IMR-90 (cell line): ENCODE data around the gene TP53BP1. TPM values are rescaled to one million over a fixed set of nuclear protein-coding genes. Genes with fewer than 3 reads are reported as not detected.

Source experiments
- ATAC-seq: fragments of 200-7000 bp; cut with Tn5 transposase; 2 replicates; pipeline ENCODE4 v1.9.1; 2020; ENCODE audit warnings: low read depth, mild to moderate bottlenecking, moderate library complexity
- BruUV-seq: library from RNA; stranded (reverse); fragments of 400-500 nt; replicated peaks from 2 replicates; lab custom pipeline; 2021; lab: Mats Ljungman, UMichigan
- CTCF ChIA-PET: fragments of 300-600 bp; formaldehyde crosslinking; extraction: SDS; loops from one replicate; lab custom pipeline; 2021; ENCODE audit warnings: antibody characterized with exemption; lab: Yijun Ruan, JAX
- POLR2A ChIA-PET: fragments of 300-600 bp; sonication (Branson Sonifier 250); formaldehyde crosslinking; loops from one replicate; lab custom pipeline; 2022; ENCODE audit warnings: antibody characterized with exemption; ENCODE audit not compliant: unreplicated experiment; lab: Charles Lee
- DNase-seq: peaks from one replicate; pipeline ENCODE4 v3.0.0; 2013
- H2AFZ ChIP-seq: replicated peaks from 2 replicates; pipeline ENCODE3; 2013; ENCODE audit warnings: low read length, mild to moderate bottlenecking; ENCODE audit not compliant: poor library complexity
- H2AK5ac ChIP-seq: 2 replicates; pipeline ENCODE4 v1.6.1; 2013; ENCODE audit warnings: low read depth, low read length, inconsistent platforms
- H2AK9ac ChIP-seq: replicated peaks from 2 replicates; pipeline ENCODE3; 2013; ENCODE audit warnings: mild to moderate bottlenecking, low read depth, low read length, moderate library complexity; ENCODE audit not compliant: poor library complexity
- H2BK120ac ChIP-seq: 2 replicates; pipeline ENCODE4 v1.6.1; 2013; ENCODE audit warnings: low read depth, low read length, inconsistent platforms
- H2BK15ac ChIP-seq: 3 replicates; pipeline ENCODE4 v1.6.1; 2013; ENCODE audit warnings: low read depth, low read length, inconsistent platforms
- H2BK20ac ChIP-seq: 2 replicates; pipeline ENCODE4 v1.6.1; 2013; ENCODE audit warnings: low read depth, mild to moderate bottlenecking, inconsistent platforms, low read length, moderate library complexity
- H2BK5ac ChIP-seq: 2 replicates; pipeline ENCODE4 v1.6.1; 2013; ENCODE audit warnings: mild to moderate bottlenecking, low read depth, low read length, inconsistent platforms; ENCODE audit not compliant: poor library complexity, severe bottlenecking
- H3K14ac ChIP-seq: replicated peaks from 2 replicates; pipeline ENCODE4 v1.6.1; 2013; ENCODE audit warnings: low read depth, low read length, inconsistent platforms
- H3K18ac ChIP-seq: 2 replicates; pipeline ENCODE4 v1.6.1; 2013; ENCODE audit warnings: low read depth, low read length, control low read depth
- H3K23ac ChIP-seq: 2 replicates; pipeline ENCODE4 v1.6.1; 2013; ENCODE audit warnings: low read depth, low read length, inconsistent platforms
- H3K27ac ChIP-seq: 2 replicates; pipeline ENCODE4 v1.5.1; 2013; ENCODE audit warnings: mild to moderate bottlenecking, control low read depth, low read length; ENCODE audit not compliant: insufficient read depth
- H3K27me3 ChIP-seq: 2 replicates; pipeline ENCODE4 v1.6.1; 2013; ENCODE audit warnings: low read length; ENCODE audit not compliant: control insufficient read depth, insufficient read depth
- H3K36me3 ChIP-seq: 2 replicates; pipeline ENCODE4 v1.6.1; 2013; ENCODE audit warnings: low read length, mixed read lengths; ENCODE audit not compliant: control insufficient read depth, insufficient read depth
- H3K4ac ChIP-seq: 2 replicates; pipeline ENCODE4 v1.6.1; 2013; ENCODE audit warnings: low read depth, low read length, inconsistent platforms
- H3K4me1 ChIP-seq: 2 replicates; pipeline ENCODE4 v1.6.1; 2013; ENCODE audit warnings: low read length, mixed read lengths; ENCODE audit not compliant: control insufficient read depth, insufficient read depth
- H3K4me2 ChIP-seq: 2 replicates; pipeline ENCODE4 v1.6.1; 2013; ENCODE audit warnings: low read depth, mild to moderate bottlenecking, control low read depth, low read length, moderate library complexity
- H3K4me3 ChIP-seq: 2 replicates; pipeline ENCODE4 v1.5.1; 2013; ENCODE audit warnings: low read depth, mild to moderate bottlenecking, control low read depth, low read length, moderate library complexity; ENCODE audit not compliant: insufficient read depth
- H3K56ac ChIP-seq: 2 replicates; pipeline ENCODE4 v1.6.1; 2013; ENCODE audit warnings: low read length, inconsistent platforms; ENCODE audit not compliant: insufficient read depth; ENCODE audit errors: extremely low read depth
- H3K79me1 ChIP-seq, 2 experiments: 2 replicates each; pipeline ENCODE4 v1.6.1; 2013; ENCODE audit warnings: low read length in 2 of 2, inconsistent platforms in 1 of 2, low read depth in 1 of 2
- H3K9ac ChIP-seq: 2 replicates; pipeline ENCODE4 v1.6.1; 2013; ENCODE audit warnings: low read depth, low read length, control low read depth
- H3K9me1 ChIP-seq: 2 replicates; pipeline ENCODE4 v1.6.1; 2013; ENCODE audit warnings: low read length, inconsistent platforms; ENCODE audit not compliant: insufficient read depth
- H3K9me3 ChIP-seq: 2 replicates; pipeline ENCODE4 v1.6.1; 2013; ENCODE audit warnings: low read length; ENCODE audit not compliant: control insufficient read depth, insufficient read depth
- H4K20me1 ChIP-seq: 2 replicates; pipeline ENCODE4 v1.6.1; 2013; ENCODE audit warnings: low read length, inconsistent platforms; ENCODE audit not compliant: insufficient read depth
- H4K5ac ChIP-seq: 2 replicates; pipeline ENCODE4 v1.6.1; 2013; ENCODE audit warnings: mild to moderate bottlenecking, low read depth, low read length, control low read depth
- H4K8ac ChIP-seq, 2 experiments: 2 replicates each; pipeline ENCODE4 v1.6.1; 2013; ENCODE audit warnings: low read depth in 2 of 2, low read length in 2 of 2, control low read depth in 1 of 2, inconsistent platforms in 1 of 2
- H4K91ac ChIP-seq: 2 replicates; pipeline ENCODE4 v1.6.1; 2013; ENCODE audit warnings: low read depth, low read length, inconsistent platforms; ENCODE audit not compliant: insufficient read depth
- CEBPB ChIP-seq: IDR thresholded peaks from 2 replicates; pipeline ENCODE4 v1.6.1; 2012; ENCODE audit warnings: low read depth, low read length, improper control_type of control experiment
- FOS ChIP-seq: fragments of 150-350 bp; IDR thresholded peaks from 2 replicates; pipeline ENCODE4 v1.6.1; 2016; ENCODE audit warnings: low read depth, low read length
- MAFK ChIP-seq: IDR thresholded peaks from 2 replicates; pipeline ENCODE4 v1.6.1; 2012; ENCODE audit warnings: low read depth, low read length, improper control_type of control experiment
- MXI1 ChIP-seq: IDR thresholded peaks from 2 replicates; pipeline ENCODE4 v1.6.1; 2012; ENCODE audit warnings: low read depth, mild to moderate bottlenecking, low read length, moderate library complexity, borderline replicate concordance
- NFE2L2 ChIP-seq: fragments of 150-350 bp; IDR thresholded peaks from 2 replicates; pipeline ENCODE4 v1.6.1; 2016; ENCODE audit warnings: low read depth, mild to moderate bottlenecking, low read length
- RFX5 ChIP-seq: IDR thresholded peaks from 2 replicates; pipeline ENCODE4 v1.8.0; 2012; ENCODE audit warnings: low read depth, mild to moderate bottlenecking, low read length, moderate library complexity
- WGBS, 2 experiments: methylation state at CpG; one replicate each; pipeline versions ENCODE4 v1.1.5 to v1.1.7; 2013; ENCODE audit warnings: missing lambda C conversion rate in 2 of 2; ENCODE audit not compliant: insufficient read length in 1 of 2; ENCODE audit errors: extremely low coverage in 2 of 2; 5-methylcytosine and 5-hydroxymethylcytosine counted together
- dilution Hi-C: fragments of 300-500 bp; cut with HindIII; formaldehyde crosslinking; loops from one replicate; pipeline ENCODE4 v1.14.3; 2018; ENCODE audit warnings: low sequenced_read_pairs; ENCODE audit not compliant: unreplicated experiment
- in situ Hi-C: fragments of 300-500 bp; cut with MboI; formaldehyde crosslinking; loops from 3 replicates; pipeline ENCODE4 v1.14.3; 2019; ENCODE audit warnings: low sequenced_read_pairs, inconsistent platforms, mixed read lengths
- intact Hi-C: fragments of 100-400 bp; cut with micrococcal nuclease; formaldehyde crosslinking; loops from 2 replicates; pipeline ENCODE4 v1.10.0; 2022
- polyA plus RNA-seq, 3 experiments: library from polyadenylated mRNA; depleted of rRNA; stranded (reverse); fragments of >200 nt; gene quantifications; 2 replicates each; pipeline ENCODE4 v1.2.3, GENCODE V29; 2012; ENCODE audit warnings: low replicate concordance in 1 of 3
- total RNA-seq: library from RNA; depleted of rRNA; stranded (reverse); fragments of >200 nt; gene quantifications from 2 replicates; pipeline ENCODE4 v1.2.3, GENCODE V29; 2012
- TF ChIP-seq, protein P1 (sequence below): conservative IDR thresholded peaks from 2 replicates; pipeline ENCODE4 v1.5.1; 2012; ENCODE audit warnings: mild to moderate bottlenecking, low read depth, low read length, improper control_type of control experiment

TP53BP1 gene
- total and polyA plus RNA-seq, 2 of the 4 experiments (the other 2 are of a cell fraction): 36.3 to 64.5 TPM

DNA sequence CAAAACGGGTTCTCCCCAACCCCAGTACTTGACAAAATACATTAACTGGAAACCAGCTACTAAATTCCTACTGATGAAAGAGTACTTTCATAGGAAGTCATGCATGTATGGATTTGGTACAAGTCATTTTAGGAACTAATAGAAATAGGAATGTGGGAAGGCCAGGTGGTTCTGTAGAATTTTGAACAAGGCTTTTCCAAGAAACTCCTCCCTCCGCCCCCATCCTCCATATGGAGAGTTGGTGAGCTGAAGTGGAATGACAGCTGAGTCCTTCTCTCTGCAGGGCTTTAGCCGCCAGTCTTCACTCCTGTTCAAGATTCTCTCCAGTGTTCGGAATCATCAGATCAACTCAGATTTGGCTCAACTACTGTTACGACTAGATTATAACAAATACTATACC lies 88.8 kb downstream of the TP53BP1 start:
- dilution Hi-C loops (no loop called here), intact Hi-C loops (no loop called here)
- CTCF ChIA-PET: no interaction called here

More for the DNA sequence above, 88.8 kb downstream of the TP53BP1 start:
- TF ChIP-seq CEBPB: no peak
- no peak for TF ChIP-seq MAFK
- TF ChIP-seq RFX5: no peak
- no peak for TF ChIP-seq MXI1
- TF ChIP-seq NFE2L2: no peak
- no peak for TF ChIP-seq FOS
- TF ChIP-seq, protein P1, sequence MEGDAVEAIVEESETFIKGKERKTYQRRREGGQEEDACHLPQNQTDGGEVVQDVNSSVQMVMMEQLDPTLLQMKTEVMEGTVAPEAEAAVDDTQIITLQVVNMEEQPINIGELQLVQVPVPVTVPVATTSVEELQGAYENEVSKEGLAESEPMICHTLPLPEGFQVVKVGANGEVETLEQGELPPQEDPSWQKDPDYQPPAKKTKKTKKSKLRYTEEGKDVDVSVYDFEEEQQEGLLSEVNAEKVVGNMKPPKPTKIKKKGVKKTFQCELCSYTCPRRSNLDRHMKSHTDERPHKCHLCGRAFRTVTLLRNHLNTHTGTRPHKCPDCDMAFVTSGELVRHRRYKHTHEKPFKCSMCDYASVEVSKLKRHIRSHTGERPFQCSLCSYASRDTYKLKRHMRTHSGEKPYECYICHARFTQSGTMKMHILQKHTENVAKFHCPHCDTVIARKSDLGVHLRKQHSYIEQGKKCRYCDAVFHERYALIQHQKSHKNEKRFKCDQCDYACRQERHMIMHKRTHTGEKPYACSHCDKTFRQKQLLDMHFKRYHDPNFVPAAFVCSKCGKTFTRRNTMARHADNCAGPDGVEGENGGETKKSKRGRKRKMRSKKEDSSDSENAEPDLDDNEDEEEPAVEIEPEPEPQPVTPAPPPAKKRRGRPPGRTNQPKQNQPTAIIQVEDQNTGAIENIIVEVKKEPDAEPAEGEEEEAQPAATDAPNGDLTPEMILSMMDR: no peak
- in situ Hi-C loops: no loop called here
- Histone ChIP-seq H3K27ac (no peak overlapping the region), H2BK5ac (no peak overlapping the region), H3K9me1 (peaks cover 2% of the 10 kb centered on the region), H3K18ac (no peak overlapping the region), H2BK120ac (no peak overlapping the region), H4K5ac (no peak overlapping the region), H3K14ac (no peak overlapping the region), H2BK15ac (no peak overlapping the region), H4K20me1 (no peaks in the 10 kb centered on the region), H3K4me3 (no peak overlapping the region), H3K9me3 (no peaks in the 10 kb centered on the region), H3K79me1 (no peaks in the 10 kb centered on the region; a peak in 1 of 4 replicates), H3K36me3 (peaks cover 60% of the 10 kb centered on the region), H4K8ac (no peak overlapping the region), H4K91ac (no peak overlapping the region), H3K56ac (no peak overlapping the region), H3K23ac (no peak overlapping the region), H2AFZ (no peak overlapping the region), H2AK5ac (no peak overlapping the region), H3K9ac (no peak overlapping the region), H3K27me3 (no peaks in the 10 kb centered on the region), H3K4ac (no peak overlapping the region), H3K4me1 (no peaks in the 10 kb centered on the region), H2AK9ac (no peak overlapping the region), H3K4me2 (no peak overlapping the region), H2BK20ac (no peak overlapping the region)
- WGBS, 2 experiments: no CpG with 5 or more reads among the region's 5 CpGs
- BruUV-seq: no TSS peak
- DNase-seq (no peak), ATAC-seq (no peak)
- POLR2A ChIA-PET: no interaction called here
